ENCODE measurements around the gene PSMA7. TPM values are rescaled to one million over a fixed set of nuclear protein-coding genes. Genes with fewer than 3 reads are reported as not detected.

PSMA7 gene
- total and polyA plus RNA-seq, 4 experiments from 2014 or later, result 182 to 598 (median 313) TPM

- no peaks in the 10 kb centered on the region for H3K9me3 ChIP-seq (ENCODE audit: control insufficient read depth in 1 of 2, low read length in 2 of 2)
- H3K36me3 ChIP-seq (ENCODE audit: insufficient read depth, low read length), result no peaks in the 10 kb centered on the region
- POLR2A ChIA-PET (ENCODE audit: partially characterized antibody), result interaction anchor here (5.4 to 5.7 kb wide), 2 partner anchors 24 to 79 kb away, joined by 64 to 115 read pairs; partner anchors contain the start of genes LSM14B and TAF4
- DNase-seq, result no peak
- H3K27me3 ChIP-seq (ENCODE audit: insufficient read depth, low read length), result no peaks in the 10 kb centered on the region
- Mint-ChIP-seq H3K36me3 (peaks cover 0 to 18% of the 10 kb centered on the region in 2 donors), H3K9me3 (peaks cover 0 to 2% (median 0%) of the 10 kb centered on the region in 8 donors), H3K4me3 (peak overlapping the region in 4 of 8 donors; percentile 12 to 87 (median 32)), H3K4me1 (peaks cover 34 to 58% (median 42%) of the 10 kb centered on the region in 4 donors), H3K27ac (peak overlapping the region in 2 of 7 donors; percentile 15 to 87), H3K27me3 (no peaks in the 10 kb centered on the region)
- CTCF ChIA-PET (ENCODE audit: partially characterized antibody), result interaction anchor here (1.0 to 1.6 kb wide), 2 partner anchors 135 to 136 kb away, joined by 3 to 5 read pairs; no protein-coding TSS in a partner anchor
- intact Hi-C loops (cut with micrococcal nuclease), result no loop called here
- H3K27ac ChIP-seq (ENCODE audit: low read depth, low read length), result no peak overlapping the region
- H3K4me3 ChIP-seq (ENCODE audit: low read length in 2 of 2), result no peak overlapping the region
- peaks cover 28% of the 10 kb centered on the region for H3K4me1 ChIP-seq (ENCODE audit: insufficient read depth, low read length)
Measured at GRCh38 chr20:62146019-62146755, 3.0 kb upstream of the PSMA7 start.

GRCh38 chr20:62145688-62146018, 2.5 kb upstream of the PSMA7 start:
- CTCF ChIA-PET (ENCODE audit: partially characterized antibody), result interaction anchor here (1.0 to 1.6 kb wide), 3 partner anchors 10 to 135 kb away, joined by 3 to 5 read pairs (median 3); no protein-coding TSS in a partner anchor
- POLR2A ChIA-PET (ENCODE audit: partially characterized antibody), result interaction anchor here (1.3 to 5.7 kb wide), 3 partner anchors 23 to 79 kb away, joined by 3 to 115 read pairs (median 64); partner anchors contain the start of genes LSM14B, MTG2 and TAF4
- H3K27me3 ChIP-seq (ENCODE audit: insufficient read depth, low read length), result no peaks in the 10 kb centered on the region
- Mint-ChIP-seq H3K9me3 (peaks cover 0 to 2% (median 0%) of the 10 kb centered on the region in 8 donors), H3K27me3 (no peaks in the 10 kb centered on the region), H3K36me3 (peaks cover 2 to 23% of the 10 kb centered on the region in 2 donors), H3K27ac (peak overlapping the region in 4 of 7 donors; percentile 15 to 87 (median 42)), H3K4me1 (peaks cover 37 to 64% (median 47%) of the 10 kb centered on the region in 4 donors), H3K4me3 (peak overlapping the region in 7 of 8 donors; percentile 35 to 90 (median 82))
- intact Hi-C loops (cut with micrococcal nuclease), result no loop called here
- H3K27ac ChIP-seq (ENCODE audit: low read depth, low read length), result no peak overlapping the region
- no peak for DNase-seq
- peaks cover 34% of the 10 kb centered on the region for H3K4me1 ChIP-seq (ENCODE audit: insufficient read depth, low read length)
- no peak overlapping the region for H3K4me3 ChIP-seq (ENCODE audit: low read length in 2 of 2)
- peaks cover 1% of the 10 kb centered on the region for H3K36me3 ChIP-seq (ENCODE audit: insufficient read depth, low read length)
- no peaks in the 10 kb centered on the region for H3K9me3 ChIP-seq (ENCODE audit: control insufficient read depth in 1 of 2, low read length in 2 of 2)

DNA sequence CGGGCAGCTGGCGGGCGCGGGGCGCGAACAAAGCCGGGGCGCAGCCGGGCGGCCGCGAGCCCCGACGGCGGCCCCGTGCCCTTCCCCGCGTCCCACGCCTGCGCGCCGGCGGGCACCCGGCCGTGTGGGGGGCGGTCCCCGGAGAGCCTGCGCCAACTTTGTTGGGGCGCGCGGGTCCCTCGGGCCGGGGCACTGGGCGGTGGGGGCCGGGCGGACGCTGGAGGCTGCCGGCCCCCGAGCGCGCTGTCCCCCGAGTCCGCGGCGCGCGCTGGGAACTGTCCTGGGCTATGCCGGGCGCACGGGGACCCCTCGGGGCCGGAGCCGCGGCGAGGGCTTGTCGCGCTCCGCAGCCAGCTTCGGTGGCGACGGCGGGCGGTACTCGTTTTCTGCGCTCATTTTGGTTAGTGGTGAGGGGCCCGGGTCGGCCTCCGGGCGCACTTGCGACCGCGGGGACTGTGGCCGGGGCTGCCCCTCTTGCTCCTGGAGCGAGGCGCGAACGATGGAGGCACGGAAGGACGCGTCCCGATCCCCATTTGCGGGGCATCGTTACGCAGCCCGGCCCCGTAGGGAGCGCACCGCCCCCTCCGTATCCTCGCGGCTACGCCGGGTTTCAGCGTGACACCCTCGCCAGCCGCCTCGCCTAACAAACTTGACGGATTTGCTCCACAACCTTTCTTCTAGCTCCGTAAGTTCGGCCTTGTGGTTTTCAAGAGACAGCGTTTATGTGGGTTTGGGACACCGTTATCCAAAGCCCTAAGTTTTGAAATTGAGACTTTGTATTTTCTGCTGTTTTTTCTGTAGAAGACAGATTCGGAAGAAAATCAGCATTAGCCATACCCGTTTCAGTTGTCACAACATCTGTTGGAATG, 997 bp upstream of the PSMA7 start:
- Histone ChIP-seq H3K4me1 (ENCODE audit: insufficient read depth, low read length) (peaks cover 41% of the 10 kb centered on the region), H3K4me3 (ENCODE audit: low read length in 2 of 2) (peak overlapping the region; percentile 17 to 59), H3K27ac (ENCODE audit: low read depth, low read length) (peak overlapping the region; percentile 66), H3K27me3 (ENCODE audit: insufficient read depth, low read length) (no peaks in the 10 kb centered on the region), H3K9me3 (ENCODE audit: control insufficient read depth in 1 of 2, low read length in 2 of 2) (no peaks in the 10 kb centered on the region), H3K36me3 (ENCODE audit: insufficient read depth, low read length) (peaks cover 15% of the 10 kb centered on the region)
- Mint-ChIP-seq H3K9me3 (peaks cover 0 to 2% (median 0%) of the 10 kb centered on the region in 8 donors), H3K4me1 (peaks cover 35 to 64% (median 48%) of the 10 kb centered on the region in 4 donors), H3K27ac (peak overlapping the region; percentile 63 to 93 (median 91)), H3K36me3 (peaks cover 9 to 35% of the 10 kb centered on the region in 2 donors), H3K4me3 (peak overlapping the region; percentile 82 to 90 (median 88)), H3K27me3 (no peaks in the 10 kb centered on the region)
- ChIA-PET POLR2A (ENCODE audit: partially characterized antibody) (interaction anchor here (0.9 to 5.7 kb wide), 7 partner anchors 11 to 113 kb away, joined by 3 to 115 read pairs (median 4); partner anchors contain the start of genes LSM14B, MTG2 and TAF4), CTCF (ENCODE audit: partially characterized antibody) (interaction anchor here (1.3 to 1.6 kb wide), 2 partner anchors 8 to 133 kb away, joined by 3 to 5 read pairs; no protein-coding TSS in a partner anchor)
- intact Hi-C loops (cut with micrococcal nuclease), result loop anchor here (1.0 kb wide), 3 partner anchors 22 to 94 kb away; partner anchors contain the start of genes LSM14B and OSBPL2
- DNase-seq, result peak; percentile 40 to 53 (median 43)

DNA sequence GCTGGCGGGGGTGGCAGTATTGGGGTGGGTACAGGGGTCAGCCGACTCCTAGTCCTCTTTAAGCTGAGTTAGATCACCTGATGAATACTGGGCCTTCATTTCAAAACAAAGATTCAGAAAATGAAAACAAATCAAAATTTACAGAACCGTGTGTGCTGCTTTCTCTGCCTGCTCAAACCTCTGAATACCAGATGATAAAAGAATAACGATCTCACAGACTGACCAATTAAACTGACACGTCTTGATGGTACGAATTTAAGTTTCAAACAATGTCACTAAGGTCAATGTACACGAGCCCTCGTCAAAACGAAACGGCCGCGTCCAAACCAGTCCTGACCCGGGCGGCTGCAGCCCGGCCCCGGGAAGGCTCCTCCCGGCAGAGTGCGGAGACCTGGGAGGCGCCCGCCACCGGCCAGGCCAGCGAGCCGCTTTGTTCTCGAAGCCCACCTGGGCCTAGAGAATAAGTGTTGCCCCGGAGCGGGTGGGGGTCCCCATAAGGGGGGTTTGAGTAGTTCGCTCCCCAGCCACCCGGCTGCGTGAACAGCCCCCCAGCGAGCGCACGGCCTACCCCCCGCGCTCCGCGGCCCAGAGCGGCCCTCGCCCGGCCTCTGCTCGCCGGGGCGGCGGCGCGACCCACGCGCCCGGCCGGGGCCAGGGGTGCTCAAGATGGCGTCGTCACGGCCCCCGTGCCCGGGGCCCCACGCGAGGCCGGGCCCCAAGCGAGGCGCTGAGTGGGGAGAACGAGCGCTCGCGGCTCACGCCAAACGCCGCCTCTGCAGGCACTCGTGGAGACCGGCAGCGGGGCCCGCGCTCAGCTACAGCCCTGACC, 728 bp downstream of the PSMA7 start:
- Mint-ChIP-seq H3K27ac (peak overlapping the region; percentile 94 to 96 (median 95)), H3K36me3 (peaks cover 18 to 49% of the 10 kb centered on the region in 2 donors), H3K4me1 (peaks cover 41 to 66% (median 53%) of the 10 kb centered on the region in 4 donors), H3K4me3 (peak overlapping the region; percentile 91 to 98 (median 92)), H3K9me3 (peaks cover 0 to 2% (median 0%) of the 10 kb centered on the region in 8 donors), H3K27me3 (no peaks in the 10 kb centered on the region)
- Histone ChIP-seq H3K9me3 (ENCODE audit: control insufficient read depth in 1 of 2, low read length in 2 of 2) (no peaks in the 10 kb centered on the region), H3K36me3 (ENCODE audit: insufficient read depth, low read length) (peaks cover 33% of the 10 kb centered on the region), H3K4me1 (ENCODE audit: insufficient read depth, low read length) (peaks cover 41% of the 10 kb centered on the region), H3K27ac (ENCODE audit: low read depth, low read length) (peak overlapping the region; percentile 66), H3K27me3 (ENCODE audit: insufficient read depth, low read length) (no peaks in the 10 kb centered on the region), H3K4me3 (ENCODE audit: low read length in 2 of 2) (peak overlapping the region; percentile 4 to 62)
- POLR2A ChIA-PET (ENCODE audit: partially characterized antibody), result interaction anchor here (0.7 to 5.7 kb wide), 12 partner anchors 9 to 652 kb away, joined by 3 to 115 read pairs (median 4); partner anchors contain the start of genes LSM14B, MTG2, RPS21 and TAF4
- intact Hi-C loops (cut with micrococcal nuclease), result loop anchor here (1.0 kb wide), 3 partner anchors 20 to 96 kb away; partner anchors contain the start of genes LSM14B and OSBPL2
- DNase-seq, result no peak
- CTCF ChIA-PET (ENCODE audit: partially characterized antibody), result interaction anchor here (0.5 to 1.9 kb wide), 7 partner anchors 13 to 1389 kb away, joined by 3 to 18 read pairs (median 5); no protein-coding TSS in a partner anchor

DNA sequence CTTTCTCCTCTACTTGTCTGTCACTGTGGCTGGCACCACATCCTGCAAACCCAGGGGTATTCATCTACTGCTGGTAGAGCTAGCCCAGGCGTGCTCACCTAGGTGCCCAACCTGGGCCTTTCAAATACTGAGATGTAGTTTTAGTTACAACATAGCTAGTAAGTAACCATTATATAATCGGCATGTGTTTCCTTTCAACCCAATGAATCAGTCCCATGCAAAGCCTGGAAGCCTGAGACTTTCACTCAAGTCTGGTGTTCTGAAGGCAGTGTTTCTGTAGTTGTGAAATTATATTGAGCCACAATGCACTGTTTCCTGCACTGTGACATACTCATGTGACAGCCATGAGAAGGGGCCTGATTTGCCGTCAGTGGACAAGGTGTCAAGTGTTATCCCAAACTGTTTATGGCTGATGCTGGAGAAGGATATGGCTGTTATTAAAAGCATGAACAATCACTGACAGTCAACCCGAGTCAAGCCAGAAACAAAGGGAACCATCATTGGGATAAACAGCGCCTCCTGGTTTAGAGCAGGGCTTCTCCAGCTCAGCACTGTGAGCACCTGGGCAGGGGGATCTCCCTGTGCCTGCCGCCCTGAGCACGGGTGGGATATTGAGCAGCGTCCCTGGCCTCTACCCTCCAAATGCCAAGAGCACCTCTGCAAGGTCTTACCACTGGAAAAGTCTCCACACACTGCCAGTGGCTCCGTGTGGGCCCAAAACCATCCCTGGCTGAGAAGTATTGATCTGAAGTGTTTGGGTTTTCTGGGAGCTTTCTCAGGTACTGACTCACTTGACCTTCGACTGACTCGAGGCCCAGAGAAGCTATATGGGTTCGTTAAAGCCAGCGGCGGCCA, 1.6 kb downstream of the PSMA7 start:
- Mint-ChIP-seq H3K27ac (peak overlapping the region; percentile 94 to 96 (median 95)), H3K4me3 (peak overlapping the region; percentile 91 to 98 (median 92)), H3K9me3 (peaks cover 0 to 2% (median 0%) of the 10 kb centered on the region in 8 donors), H3K27me3 (no peaks in the 10 kb centered on the region), H3K4me1 (peaks cover 40 to 70% (median 50%) of the 10 kb centered on the region in 4 donors), H3K36me3 (peaks cover 23 to 58% of the 10 kb centered on the region in 2 donors)
- ChIA-PET CTCF (ENCODE audit: partially characterized antibody) (interaction anchor here (1.2 to 1.9 kb wide), 7 partner anchors 11 to 131 kb away, joined by 3 to 18 read pairs (median 5); no protein-coding TSS in a partner anchor), POLR2A (ENCODE audit: partially characterized antibody) (interaction anchor here (1.0 to 5.7 kb wide), 9 partner anchors 8 to 652 kb away, joined by 3 to 115 read pairs (median 5); partner anchors contain the start of genes LSM14B, MTG2, RPS21 and TAF4)
- H3K4me3 ChIP-seq (ENCODE audit: low read length in 2 of 2), result peak overlapping the region; percentile 4 to 62
- H3K27ac ChIP-seq (ENCODE audit: low read depth, low read length), result peak overlapping the region; percentile 66
- no peaks in the 10 kb centered on the region for H3K27me3 ChIP-seq (ENCODE audit: insufficient read depth, low read length)
- peaks cover 37% of the 10 kb centered on the region for H3K4me1 ChIP-seq (ENCODE audit: insufficient read depth, low read length)
- intact Hi-C loops (cut with micrococcal nuclease), result no loop called here
- peaks cover 39% of the 10 kb centered on the region for H3K36me3 ChIP-seq (ENCODE audit: insufficient read depth, low read length)
- peak; percentile 22 to 69 (median 29) for DNase-seq
- H3K9me3 ChIP-seq (ENCODE audit: control insufficient read depth in 1 of 2, low read length in 2 of 2), result no peaks in the 10 kb centered on the region
